ENCODE measurements around the gene DFFB.

DNA sequence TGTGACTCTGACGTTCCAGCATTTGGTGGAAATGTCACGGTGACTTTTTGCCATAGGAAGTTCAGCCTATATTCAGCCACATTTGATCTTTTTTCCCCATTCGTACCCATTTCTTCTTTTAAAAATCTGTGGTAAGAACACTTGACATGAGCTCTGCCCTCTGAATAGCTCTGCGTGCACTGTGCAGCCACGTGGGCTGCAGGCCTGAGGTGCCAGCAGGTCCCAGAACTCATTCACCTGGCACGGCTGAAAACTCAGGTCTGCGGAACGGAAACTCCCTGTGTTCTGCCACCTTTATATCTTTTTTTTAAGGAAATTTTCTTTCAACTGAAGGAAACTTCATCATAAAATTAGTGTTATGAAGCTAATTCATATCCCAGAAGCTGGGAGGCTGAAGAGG is 28.9 kb upstream of the DFFB start:
- TF ChIP-seq, protein P1, sequence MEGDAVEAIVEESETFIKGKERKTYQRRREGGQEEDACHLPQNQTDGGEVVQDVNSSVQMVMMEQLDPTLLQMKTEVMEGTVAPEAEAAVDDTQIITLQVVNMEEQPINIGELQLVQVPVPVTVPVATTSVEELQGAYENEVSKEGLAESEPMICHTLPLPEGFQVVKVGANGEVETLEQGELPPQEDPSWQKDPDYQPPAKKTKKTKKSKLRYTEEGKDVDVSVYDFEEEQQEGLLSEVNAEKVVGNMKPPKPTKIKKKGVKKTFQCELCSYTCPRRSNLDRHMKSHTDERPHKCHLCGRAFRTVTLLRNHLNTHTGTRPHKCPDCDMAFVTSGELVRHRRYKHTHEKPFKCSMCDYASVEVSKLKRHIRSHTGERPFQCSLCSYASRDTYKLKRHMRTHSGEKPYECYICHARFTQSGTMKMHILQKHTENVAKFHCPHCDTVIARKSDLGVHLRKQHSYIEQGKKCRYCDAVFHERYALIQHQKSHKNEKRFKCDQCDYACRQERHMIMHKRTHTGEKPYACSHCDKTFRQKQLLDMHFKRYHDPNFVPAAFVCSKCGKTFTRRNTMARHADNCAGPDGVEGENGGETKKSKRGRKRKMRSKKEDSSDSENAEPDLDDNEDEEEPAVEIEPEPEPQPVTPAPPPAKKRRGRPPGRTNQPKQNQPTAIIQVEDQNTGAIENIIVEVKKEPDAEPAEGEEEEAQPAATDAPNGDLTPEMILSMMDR (tag by site-specific recombination; IDR thresholded peaks at IDR 0.05) = no peak
- TF ChIP-seq ZNF23 (tag by site-specific recombination; IDR thresholded peaks at IDR 0.05; ENCODE audit: borderline replicate concordance) = no peak
- TF ChIP-seq, protein P2, sequence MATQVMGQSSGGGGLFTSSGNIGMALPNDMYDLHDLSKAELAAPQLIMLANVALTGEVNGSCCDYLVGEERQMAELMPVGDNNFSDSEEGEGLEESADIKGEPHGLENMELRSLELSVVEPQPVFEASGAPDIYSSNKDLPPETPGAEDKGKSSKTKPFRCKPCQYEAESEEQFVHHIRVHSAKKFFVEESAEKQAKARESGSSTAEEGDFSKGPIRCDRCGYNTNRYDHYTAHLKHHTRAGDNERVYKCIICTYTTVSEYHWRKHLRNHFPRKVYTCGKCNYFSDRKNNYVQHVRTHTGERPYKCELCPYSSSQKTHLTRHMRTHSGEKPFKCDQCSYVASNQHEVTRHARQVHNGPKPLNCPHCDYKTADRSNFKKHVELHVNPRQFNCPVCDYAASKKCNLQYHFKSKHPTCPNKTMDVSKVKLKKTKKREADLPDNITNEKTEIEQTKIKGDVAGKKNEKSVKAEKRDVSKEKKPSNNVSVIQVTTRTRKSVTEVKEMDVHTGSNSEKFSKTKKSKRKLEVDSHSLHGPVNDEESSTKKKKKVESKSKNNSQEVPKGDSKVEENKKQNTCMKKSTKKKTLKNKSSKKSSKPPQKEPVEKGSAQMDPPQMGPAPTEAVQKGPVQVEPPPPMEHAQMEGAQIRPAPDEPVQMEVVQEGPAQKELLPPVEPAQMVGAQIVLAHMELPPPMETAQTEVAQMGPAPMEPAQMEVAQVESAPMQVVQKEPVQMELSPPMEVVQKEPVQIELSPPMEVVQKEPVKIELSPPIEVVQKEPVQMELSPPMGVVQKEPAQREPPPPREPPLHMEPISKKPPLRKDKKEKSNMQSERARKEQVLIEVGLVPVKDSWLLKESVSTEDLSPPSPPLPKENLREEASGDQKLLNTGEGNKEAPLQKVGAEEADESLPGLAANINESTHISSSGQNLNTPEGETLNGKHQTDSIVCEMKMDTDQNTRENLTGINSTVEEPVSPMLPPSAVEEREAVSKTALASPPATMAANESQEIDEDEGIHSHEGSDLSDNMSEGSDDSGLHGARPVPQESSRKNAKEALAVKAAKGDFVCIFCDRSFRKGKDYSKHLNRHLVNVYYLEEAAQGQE (tag by site-specific recombination; IDR thresholded peaks at IDR 0.05) = no peak
- TF ChIP-seq ZNF747 (tag by site-specific recombination; IDR thresholded peaks at IDR 0.05) = no peak
- no peak for TF ChIP-seq ZFP37 (tag by site-specific recombination; IDR thresholded peaks at IDR 0.05)
- no peak for TF ChIP-seq ZNF529 (tag by site-specific recombination; IDR thresholded peaks at IDR 0.05; ENCODE audit: insufficient replicate concordance)
- no peak for TF ChIP-seq MZF1 (tag by site-specific recombination; IDR thresholded peaks at IDR 0.05; ENCODE audit: borderline replicate concordance)
- TF ChIP-seq, protein P3, sequence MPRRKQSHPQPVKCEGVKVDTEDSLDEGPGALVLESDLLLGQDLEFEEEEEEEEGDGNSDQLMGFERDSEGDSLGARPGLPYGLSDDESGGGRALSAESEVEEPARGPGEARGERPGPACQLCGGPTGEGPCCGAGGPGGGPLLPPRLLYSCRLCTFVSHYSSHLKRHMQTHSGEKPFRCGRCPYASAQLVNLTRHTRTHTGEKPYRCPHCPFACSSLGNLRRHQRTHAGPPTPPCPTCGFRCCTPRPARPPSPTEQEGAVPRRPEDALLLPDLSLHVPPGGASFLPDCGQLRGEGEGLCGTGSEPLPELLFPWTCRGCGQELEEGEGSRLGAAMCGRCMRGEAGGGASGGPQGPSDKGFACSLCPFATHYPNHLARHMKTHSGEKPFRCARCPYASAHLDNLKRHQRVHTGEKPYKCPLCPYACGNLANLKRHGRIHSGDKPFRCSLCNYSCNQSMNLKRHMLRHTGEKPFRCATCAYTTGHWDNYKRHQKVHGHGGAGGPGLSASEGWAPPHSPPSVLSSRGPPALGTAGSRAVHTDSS (tag by site-specific recombination; IDR thresholded peaks at IDR 0.05) = no peak
- no peak for TF ChIP-seq KLF1 (tag by site-specific recombination; IDR thresholded peaks at IDR 0.05)

Measured in HEK293 (cell line).